Esophagus muscularis mucosa (tissue), 4 donors: ENCODE data around the gene UBE2J2. TPM values are rescaled to one million over a fixed set of nuclear protein-coding genes. Genes with fewer than 3 reads are reported as not detected.

Source experiments
- DNase-seq: peaks from one replicate; pipeline ENCODE4 v3.0.0-alpha.2; 2017; ENCODE audit errors: extremely low spot score
- H3K27ac ChIP-seq, 4 donors: fragments of 200-600 bp; sonication (generic); replicated peaks in 1 of 4; 1 replicate in 3 of 4; 2 replicates in 1 of 4; pipeline ENCODE4 v1.5.1; 2016 to 2019; ENCODE audit warnings: mild to moderate bottlenecking in 1 of 4
- H3K27me3 ChIP-seq, 4 donors: fragments of 200-600 bp; sonication (generic); one replicate each; pipeline versions ENCODE4 v1.5.1 to v1.6.0; 2016 to 2019
- H3K36me3 ChIP-seq, 4 donors: fragments of 200-600 bp; sonication (generic); one replicate each; pipeline ENCODE4 v1.5.1; 2016 to 2019
- H3K4me1 ChIP-seq, 4 donors: fragments of 200-600 bp; sonication (generic); one replicate each; pipeline ENCODE4 v1.5.1; 2016 to 2019
- H3K4me3 ChIP-seq, 4 donors: fragments of 200-600 bp; sonication (generic); 1 replicate in 2 of 4; 2 replicates in 2 of 4; pipeline ENCODE4 v1.5.1; 2016 to 2019; ENCODE audit warnings: mild to moderate bottlenecking in 4 of 4, moderate library complexity in 1 of 4
- H3K9me3 ChIP-seq, 4 donors: fragments of 200-600 bp; sonication (generic); 1 replicate in 3 of 4; 2 replicates in 1 of 4; pipeline ENCODE4 v1.5.1; 2016 to 2019
- CTCF ChIP-seq, 3 experiments: fragments of 200-600 bp in 2 of 3; fragments of 450-650 bp in 1 of 3; sonication (generic) in 2 of 3; IDR thresholded peaks; one replicate each; pipeline ENCODE4 v1.5.1; 2017 to 2019; ENCODE audit warnings: antibody characterized with exemption in 3 of 3, mild to moderate bottlenecking in 2 of 3, moderate library complexity in 1 of 3
- EP300 ChIP-seq: sonication (generic); formaldehyde crosslinking; IDR thresholded peaks from one replicate; pipeline ENCODE4 v1.6.1; 2017; ENCODE audit warnings: antibody characterized with exemption
- POLR2A ChIP-seq: fragments of 450-650 bp; IDR thresholded peaks from one replicate; pipeline ENCODE4 v1.6.1; 2017; ENCODE audit warnings: antibody characterized with exemption, moderate library complexity, mild to moderate bottlenecking, low read depth
- POLR2AphosphoS5 ChIP-seq, 2 donors: sonication (generic); formaldehyde crosslinking; IDR thresholded peaks; one replicate each; pipeline ENCODE4 v1.6.1; 2017; ENCODE audit warnings: antibody characterized with exemption in 2 of 2
- WGBS: methylation state at CpG from one replicate; pipeline ENCODE4 v1.1.5; 2018; 5-methylcytosine and 5-hydroxymethylcytosine counted together
- intact Hi-C: fragments of 100-400 bp; cut with DNase I; formaldehyde crosslinking; loops from one replicate; pipeline ENCODE4 v1.15.1; 2023
- total RNA-seq, 4 donors: library from RNA; depleted of rRNA; stranded (reverse); fragments of >200 nt; gene quantifications; one replicate each; pipeline versions ENCODE4 v1.1.0 to v1.2.1, GENCODE V29; 2016

Gene UBE2J2
- total RNA-seq, 4 donors from 2014 or later = 34.9 to 61.4 (median 49.5) TPM

- no peak overlapping the region for H3K4me3 ChIP-seq
- peaks cover 38 to 55% (median 52%) of the 10 kb centered on the region in 4 donors for H3K36me3 ChIP-seq
- DNase-seq = no peak
- peaks cover 33 to 49% (median 43%) of the 10 kb centered on the region in 4 donors for H3K4me1 ChIP-seq
- intact Hi-C loops = no loop called here
- 67% methylated on average over 1 of the region's 3 CpGs for WGBS
- TF ChIP-seq EP300 (no peak), CTCF (IDR thresholded peaks at IDR 0.05) (no peak), POLR2A (no peak), POLR2AphosphoS5 (IDR thresholded peaks at IDR 0.05) (no peak)
- no peaks in the 10 kb centered on the region for H3K9me3 ChIP-seq
- H3K27me3 ChIP-seq = no peaks in the 10 kb centered on the region
- peak overlapping the region; percentile 83 to 96 (median 94) for H3K27ac ChIP-seq
These were observed 36.4 kb upstream of the UBE2J2 start for GRCh38 chr1:1310109-1310385.

GRCh38 chr1:1309251-1310108 is 35.8 kb upstream of the UBE2J2 start:
- Histone ChIP-seq H3K27me3 (no peaks in the 10 kb centered on the region), H3K4me1 (peaks cover 39 to 51% (median 46%) of the 10 kb centered on the region in 4 donors), H3K4me3 (peak overlapping the region; percentile 67 to 91 (median 81)), H3K36me3 (peaks cover 36 to 49% (median 46%) of the 10 kb centered on the region in 4 donors), H3K27ac (peak overlapping the region; percentile 83 to 96 (median 94)), H3K9me3 (no peaks in the 10 kb centered on the region)
- 29% methylated on average over 12 of the region's 57 CpGs for WGBS
- intact Hi-C loops = no loop called here
- no peak for TF ChIP-seq POLR2A
- no peak for TF ChIP-seq POLR2AphosphoS5 (IDR thresholded peaks at IDR 0.05)
- TF ChIP-seq EP300 = no peak
- TF ChIP-seq CTCF (IDR thresholded peaks at IDR 0.05) = no peak
- no peak for DNase-seq

GRCh38 chr1:1308756-1309250 is 35.1 kb upstream of the UBE2J2 start:
- peaks cover 46 to 57% (median 52%) of the 10 kb centered on the region in 4 donors for H3K4me1 ChIP-seq
- no peaks in the 10 kb centered on the region for H3K9me3 ChIP-seq
- H3K27me3 ChIP-seq = no peaks in the 10 kb centered on the region
- TF ChIP-seq POLR2AphosphoS5 (IDR thresholded peaks at IDR 0.05) (no peak), EP300 (no peak), CTCF (IDR thresholded peaks at IDR 0.05) (no peak), POLR2A (no peak)
- peak overlapping the region; percentile 83 to 96 (median 94) for H3K27ac ChIP-seq
- H3K36me3 ChIP-seq = peaks cover 29 to 42% (median 39%) of the 10 kb centered on the region in 4 donors
- intact Hi-C loops = no loop called here
- DNase-seq = no peak
- 1% methylated on average over 15 of the region's 66 CpGs for WGBS
- H3K4me3 ChIP-seq = peak overlapping the region; percentile 67 to 91 (median 81)

GRCh38 chr1:1307923-1308755 is 34.5 kb upstream of the UBE2J2 start, which contains the start of the genes ACAP3 and PUSL1:
Gene ACAP3, minus strand, starts transcription at chr1:1307930. Its CDS starts 115 bp downstream, at chr1:1307815.
Gene PUSL1, plus strand, starts transcription at chr1:1308597. Its CDS starts 47 bp downstream, at chr1:1308644.
- Histone ChIP-seq H3K4me3 (peak within 1 kb of the TSS; percentile 67 to 91 (median 81)), H3K4me1 (peaks cover 48 to 64% (median 59%) of the 10 kb centered on the region in 4 donors), H3K27me3 (no peaks in the 10 kb centered on the region), H3K9me3 (no peaks in the 10 kb centered on the region), H3K36me3 (peaks cover 22 to 36% (median 33%) of the 10 kb centered on the region in 4 donors), H3K27ac (peak within 1 kb of the TSS; percentile 83 to 96 (median 94))
- DNase-seq = peak; percentile 96
- intact Hi-C loops = no loop called here
- WGBS = 2% methylated on average over 10 of the region's 131 CpGs
- TF ChIP-seq POLR2A (no peak), CTCF (IDR thresholded peaks at IDR 0.05) (no peak), POLR2AphosphoS5 (IDR thresholded peaks at IDR 0.05) (peak; percentile 44 to 80)
